Hepatocyte (in vitro differentiated cells): ENCODE data around the gene DKK3.

Source experiments
- CTCF ChIP-seq: fragments of 200-600 bp; sonication (generic); IDR thresholded peaks from 2 replicates; pipeline ENCODE4 v1.5.1; 2016; ENCODE audit warnings: antibody characterized with exemption, mild to moderate bottlenecking; ENCODE audit not compliant: poor library complexity
- EZH2 ChIP-seq: fragments of 200-600 bp; sonication (generic); IDR thresholded peaks from 2 replicates; pipeline ENCODE4 v1.6.1; 2016; ENCODE audit warnings: antibody characterized with exemption, mild to moderate bottlenecking, borderline replicate concordance
- EZH2phosphoT487 ChIP-seq: fragments of 200-600 bp; sonication (generic); IDR thresholded peaks from one replicate; pipeline ENCODE4 v1.6.1; 2018; ENCODE audit warnings: antibody characterized with exemption, mild to moderate bottlenecking, low read depth, moderate library complexity; ENCODE audit not compliant: unreplicated experiment, severe bottlenecking

- TF ChIP-seq CTCF, result no peak
- TF ChIP-seq EZH2phosphoT487, result no peak
- TF ChIP-seq EZH2, result no peak
These were observed 67.9 kb downstream of the DKK3 start for GRCh38 chr11:11940551-11940950.
